Mucosa of descending colon (tissue), 3 donors: ENCODE data around the gene LILRA2. TPM values are rescaled to one million over a fixed set of nuclear protein-coding genes. Genes with fewer than 3 reads are reported as not detected.

ENCODE experiments used
- ATAC-seq: fragments of 200-7000 bp; cut with Tn5 transposase; one replicate; pipeline ENCODE4 v1.9.1; 2020; ENCODE audit warnings: mild to moderate bottlenecking, moderate library complexity
- DNase-seq, 3 donors: peaks; one replicate each; pipeline ENCODE4 v3.0.0-alpha.2; 2020
- H3K36me3 ChIP-seq: fragments of 200-600 bp; one replicate; pipeline ENCODE4 v1.8.0; 2021; ENCODE audit warnings: low read depth, mild to moderate bottlenecking
- H3K4me1 ChIP-seq: fragments of 200-600 bp; one replicate; pipeline ENCODE4 v1.8.0; 2021; ENCODE audit warnings: low read depth, mild to moderate bottlenecking
- H3K4me3 ChIP-seq: fragments of 200-600 bp; one replicate; pipeline ENCODE4 v1.8.0; 2021; ENCODE audit warnings: mild to moderate bottlenecking
- H3K9me3 ChIP-seq: fragments of 200-600 bp; one replicate; pipeline ENCODE4 v1.8.0; 2021; ENCODE audit warnings: mild to moderate bottlenecking
- CTCF ChIP-seq: fragments of 200-600 bp; IDR thresholded peaks from one replicate; pipeline ENCODE4 v1.8.0; 2022; ENCODE audit warnings: antibody characterized with exemption, mild to moderate bottlenecking
- intact Hi-C, 2 donors: fragments of 100-400 bp; cut with DNase I in 1 of 2; cut with micrococcal nuclease in 1 of 2; formaldehyde crosslinking; loops; one replicate each; pipeline versions ENCODE4 v1.11.0 to v1.11.1; 2022; cut with DNase I, micrococcal nuclease
- total RNA-seq, 3 donors: library from RNA; stranded (reverse); fragmentation: NEBNext Ultra II Directional in 2 of 3; extraction: Animal tissue kit (Norgen Biotek cat#: 25700) in 2 of 3; gene quantifications; one replicate each; pipeline versions ENCODE4 v1.2.1 to v1.2.4, GENCODE V29; 2021 to 2023
- donor health status: DM: no; HTN: no; CAD: no; lungs with moderate emphysema.
- donor health status: DM: no; HTN: no; CAD: no.
- donor health status: DM: no; HTN: yes; CAD: no.

Gene LILRA2
- total RNA-seq, 3 donors from 2014 or later: 0.20 to 4.9 (median 2.6) TPM

- no peak for TF ChIP-seq CTCF
- intact Hi-C loops: no loop called here
- H3K9me3 ChIP-seq: no peaks in the 10 kb centered on the region
- no peaks in the 10 kb centered on the region for H3K4me1 ChIP-seq
- ATAC-seq: no peak
- no peak overlapping the region for H3K4me3 ChIP-seq
- no peak for DNase-seq
- no peaks in the 10 kb centered on the region for H3K36me3 ChIP-seq
Measured at GRCh38 chr19:54533476-54533875, 40.1 kb upstream of the LILRA2 start.

DNA sequence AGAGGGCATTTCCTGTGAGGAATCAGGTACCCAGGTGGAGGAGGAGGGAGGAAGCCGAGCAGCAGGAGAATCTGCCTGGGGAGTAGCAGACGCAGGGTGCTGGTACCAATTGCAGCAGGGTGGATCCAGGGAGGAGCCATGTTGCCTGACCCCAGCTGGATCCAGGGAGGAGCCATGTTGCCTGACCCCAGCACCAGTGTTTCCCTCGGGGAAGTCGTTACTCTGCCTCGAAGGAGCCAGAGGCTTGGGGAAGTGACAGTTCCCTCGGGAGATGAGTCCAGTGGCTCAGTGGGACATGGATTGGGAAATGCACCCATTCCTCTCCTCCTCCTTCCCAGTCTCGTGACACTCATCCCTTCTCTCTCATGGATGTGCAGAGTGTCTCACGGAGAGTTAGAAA lies 39.4 kb upstream of the LILRA2 start:
- H3K4me3 ChIP-seq: no peak overlapping the region
- ATAC-seq (no peak), DNase-seq (no peak)
- intact Hi-C loops: no loop called here
- H3K36me3 ChIP-seq: no peaks in the 10 kb centered on the region
- no peaks in the 10 kb centered on the region for H3K4me1 ChIP-seq
- TF ChIP-seq CTCF: no peak
- H3K9me3 ChIP-seq: no peaks in the 10 kb centered on the region

DNA sequence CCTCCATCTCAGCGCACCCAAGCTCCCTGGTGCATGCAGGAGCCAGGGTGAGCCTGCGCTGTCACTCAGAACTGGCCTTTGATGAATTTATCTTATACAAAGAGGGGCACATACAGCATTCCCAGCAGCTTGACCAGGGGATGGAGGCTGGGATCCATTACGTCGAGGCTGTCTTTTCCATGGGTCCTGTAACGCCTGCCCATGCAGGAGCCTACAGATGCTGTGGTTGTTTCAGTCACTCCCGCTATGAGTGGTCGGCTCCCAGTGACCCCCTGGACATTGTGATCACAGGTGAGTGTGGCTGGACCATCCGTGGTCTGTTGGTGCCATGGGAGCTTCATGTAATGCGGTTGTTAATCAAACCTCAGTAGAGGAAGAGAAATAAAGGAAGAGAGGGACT lies 38.0 kb upstream of the LILRA2 start:
- intact Hi-C loops: no loop called here
- ATAC-seq (no peak), DNase-seq (no peak)
- no peaks in the 10 kb centered on the region for H3K9me3 ChIP-seq
- no peaks in the 10 kb centered on the region for H3K4me1 ChIP-seq
- H3K4me3 ChIP-seq: no peak overlapping the region
- TF ChIP-seq CTCF: no peak
- H3K36me3 ChIP-seq: no peaks in the 10 kb centered on the region

GRCh38 chr19:54536956-54537355 lies 36.6 kb upstream of the LILRA2 start:
- Histone ChIP-seq H3K36me3 (no peaks in the 10 kb centered on the region), H3K9me3 (no peaks in the 10 kb centered on the region), H3K4me3 (no peak overlapping the region), H3K4me1 (no peaks in the 10 kb centered on the region)
- ATAC-seq (no peak), DNase-seq (no peak)
- TF ChIP-seq CTCF: no peak
- intact Hi-C loops: no loop called here

GRCh38 chr19:54541712-54542111 lies 31.9 kb upstream of the LILRA2 start:
- intact Hi-C loops: no loop called here
- TF ChIP-seq CTCF: no peak
- Histone ChIP-seq H3K9me3 (no peaks in the 10 kb centered on the region), H3K4me1 (no peaks in the 10 kb centered on the region), H3K4me3 (no peak overlapping the region), H3K36me3 (no peaks in the 10 kb centered on the region)
- ATAC-seq: no peak
- no peak for DNase-seq

DNA sequence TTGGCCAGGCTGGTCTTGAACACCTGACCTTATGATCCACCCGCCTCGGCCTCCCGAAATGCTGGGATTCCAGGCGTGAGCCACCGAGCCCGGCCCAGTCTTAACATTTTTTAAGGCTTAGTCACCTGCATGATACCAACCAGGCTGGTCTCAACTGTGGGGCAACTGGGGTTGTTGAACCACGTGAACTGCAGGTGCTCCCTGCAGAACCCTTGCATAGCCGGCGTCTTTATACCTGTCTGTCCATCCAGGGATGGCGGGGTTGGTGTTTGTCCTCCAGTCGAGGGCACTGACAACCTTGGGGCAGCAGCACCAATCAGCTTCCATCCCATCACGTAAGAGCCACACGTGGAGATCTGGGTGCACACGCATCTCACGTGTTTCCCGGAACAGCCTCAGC lies 24.8 kb upstream of the LILRA2 start:
- H3K9me3 ChIP-seq: no peaks in the 10 kb centered on the region
- no peak overlapping the region for H3K4me3 ChIP-seq
- no peak for ATAC-seq
- intact Hi-C loops: no loop called here
- DNase-seq: no peak
- no peak for TF ChIP-seq CTCF
- H3K4me1 ChIP-seq: no peaks in the 10 kb centered on the region
- no peaks in the 10 kb centered on the region for H3K36me3 ChIP-seq
